HG03439 (cell line): ENCODE measurements around the gene ASAP2.
"Not testable (repeated sequence)": the region's sequence is repeated elsewhere in the genome, so short reads cannot be mapped to it uniquely, and the experiment has no call there.

Source experiments
- ATAC-seq: cut with Tn5 transposase; IDR thresholded peaks from one replicate; pipeline ENCODE4 v1.9.1; 2021; ENCODE audit warnings: mild to moderate bottlenecking, moderate library complexity; ENCODE audit not compliant: unreplicated experiment

The ASAP2 gene

GRCh38 chr2:9250091-9250490, 43.5 kb downstream of the ASAP2 start:
- ATAC-seq, result no peak

GRCh38 chr2:9250498-9251153, 44.0 kb downstream of the ASAP2 start:
- ATAC-seq, result no peak

DNA sequence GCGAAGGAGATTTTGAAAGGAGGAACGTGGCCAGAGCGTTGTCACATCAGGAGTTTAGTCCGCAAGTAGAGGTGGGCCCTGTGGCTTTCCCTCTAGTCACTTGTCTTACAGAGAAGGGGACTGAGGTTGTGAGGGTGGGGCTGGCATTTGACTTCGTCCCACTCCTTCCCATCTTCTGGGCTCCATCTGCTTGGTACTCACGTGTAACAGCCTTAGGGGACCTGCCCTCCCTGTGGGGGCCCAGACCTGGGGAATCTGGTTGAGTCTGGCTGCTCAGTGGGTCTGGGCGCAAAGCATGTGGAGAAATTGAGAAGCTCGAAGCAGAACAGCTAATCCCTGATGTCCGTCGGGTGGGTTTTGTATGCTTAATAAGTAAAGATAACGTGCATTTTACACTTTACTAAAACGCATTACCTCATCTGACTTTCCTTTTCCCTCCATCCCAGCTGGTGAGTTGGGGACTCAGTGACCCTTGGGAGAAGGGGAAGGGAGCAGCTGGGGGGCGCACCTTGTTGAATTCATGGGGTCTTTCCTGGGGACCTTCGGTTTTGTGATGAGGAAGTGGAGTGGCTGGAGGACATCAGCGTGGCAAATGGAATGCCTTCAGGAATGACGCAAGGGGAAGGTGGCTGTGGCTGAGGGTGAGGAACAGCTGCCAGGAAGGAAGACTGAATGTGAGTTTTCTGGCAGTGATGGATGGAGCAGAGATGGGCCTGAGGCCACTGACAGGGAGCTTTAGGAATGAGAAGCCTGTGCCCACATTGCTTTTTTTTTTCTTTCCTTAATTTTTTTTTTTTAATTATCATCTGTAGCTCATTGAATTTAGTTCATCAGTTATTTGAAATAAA, 44.8 kb downstream of the ASAP2 start:
- no peak for ATAC-seq

- ATAC-seq, result no peak
Measured at GRCh38 chr2:9252002-9252357, 45.4 kb downstream of the ASAP2 start.

DNA sequence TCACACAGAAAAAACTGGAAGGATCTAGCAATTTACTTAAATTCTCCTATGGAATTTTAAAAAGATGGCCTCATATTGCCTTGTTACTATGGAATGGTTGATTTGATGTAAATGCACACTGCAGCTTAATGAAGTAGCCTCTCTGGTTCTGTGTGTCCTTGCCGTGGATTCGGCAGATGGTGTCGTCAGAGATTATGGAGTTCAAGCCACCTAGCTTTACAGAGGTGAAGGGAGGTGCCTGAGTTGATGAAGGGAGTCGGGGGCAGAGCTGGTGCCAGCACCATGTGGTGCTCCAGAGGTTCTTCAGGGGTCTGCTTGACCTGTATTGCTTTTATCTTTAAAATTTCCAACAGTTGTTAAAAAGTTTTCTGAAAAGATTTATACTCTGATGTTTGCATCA, 48.8 kb downstream of the ASAP2 start:
- no peak for ATAC-seq

- no peak for ATAC-seq
Measured at GRCh38 chr2:9256147-9256546, 49.5 kb downstream of the ASAP2 start.

DNA sequence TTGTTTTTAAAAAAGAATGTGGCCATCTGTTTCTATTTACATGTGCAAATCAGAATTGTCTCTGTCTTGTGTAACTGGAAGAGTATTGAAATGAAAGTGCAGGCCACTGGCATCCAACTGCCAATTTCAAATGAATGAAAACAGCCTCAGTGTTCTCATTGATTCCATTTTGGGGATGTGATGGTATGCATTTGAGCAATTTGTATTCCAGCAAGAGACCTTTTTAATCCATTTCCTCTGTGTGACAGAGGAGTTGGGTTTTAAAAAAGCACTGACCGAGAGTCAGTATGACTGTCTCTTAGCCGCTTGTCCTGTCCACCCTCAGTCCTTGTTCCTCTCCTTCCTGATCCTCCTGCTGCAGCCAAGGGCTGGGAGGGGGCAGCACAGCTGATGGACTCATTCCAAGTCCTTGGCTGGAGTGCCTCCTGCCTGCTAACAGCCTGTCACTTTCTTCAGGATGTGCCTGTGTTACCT, 50.0 kb downstream of the ASAP2 start:
- no peak for ATAC-seq

- no peak for ATAC-seq
Measured at GRCh38 chr2:9258501-9258900, 51.9 kb downstream of the ASAP2 start.

GRCh38 chr2:9258953-9259399, 52.4 kb downstream of the ASAP2 start:
- ATAC-seq, result no peak

- ATAC-seq, result no peak
Measured at GRCh38 chr2:9260464-9260918, 53.9 kb downstream of the ASAP2 start.

DNA sequence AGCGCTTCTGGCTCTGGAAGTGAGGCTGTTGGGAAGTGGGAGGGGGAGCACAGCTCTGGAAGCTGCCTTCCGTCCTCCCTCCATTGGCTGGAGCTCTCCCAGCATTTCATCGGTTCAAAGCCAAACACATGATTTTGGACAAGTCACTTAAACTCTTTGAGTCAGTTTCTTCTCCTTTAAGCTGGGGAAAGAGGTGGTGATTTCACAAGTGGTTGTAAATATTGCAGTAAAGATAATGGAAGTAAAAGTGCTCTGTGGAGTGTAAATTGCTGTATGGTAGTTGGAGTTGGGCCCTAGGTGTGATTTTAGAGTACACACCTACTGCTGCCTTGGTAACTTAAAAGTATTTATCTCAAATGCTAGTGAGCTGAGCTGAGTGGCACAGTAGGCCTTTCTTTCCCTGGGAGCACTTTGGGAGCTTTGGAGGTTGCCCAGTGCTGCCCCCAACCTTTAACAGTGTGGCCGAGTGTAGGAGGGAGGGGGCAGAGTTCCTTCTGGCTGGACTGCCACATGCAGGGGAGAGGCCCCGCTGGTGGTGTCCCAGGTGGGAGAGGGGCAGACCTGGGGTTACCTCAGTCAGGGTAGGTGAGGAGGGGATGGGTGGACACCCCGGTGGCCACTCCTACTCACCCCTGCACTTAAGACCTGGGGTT, 54.7 kb downstream of the ASAP2 start:
- ATAC-seq, result no peak

- ATAC-seq, result no peak
Measured at GRCh38 chr2:9262671-9263171, 56.1 kb downstream of the ASAP2 start.

DNA sequence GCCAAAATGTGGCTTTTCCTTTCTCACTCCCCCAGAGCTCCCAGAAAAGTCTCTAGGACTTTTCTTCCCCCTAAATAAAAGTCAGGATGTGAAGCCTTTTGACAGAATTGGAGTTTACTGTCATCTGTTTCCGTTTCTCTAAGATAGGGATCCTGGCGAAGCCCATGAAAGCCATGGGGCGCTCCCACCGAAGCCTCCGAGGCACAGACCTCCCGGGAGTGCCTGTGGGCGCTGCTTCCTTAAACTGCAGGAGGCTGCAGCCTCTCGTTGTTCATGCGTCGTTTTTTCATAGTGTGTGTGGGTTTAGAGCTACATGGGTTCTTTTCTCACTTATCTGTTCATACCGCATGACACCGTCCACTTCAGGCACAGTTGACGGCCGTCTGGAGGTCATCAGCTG, 56.8 kb downstream of the ASAP2 start:
- no peak for ATAC-seq

- ATAC-seq, result no peak
Measured at GRCh38 chr2:9264301-9264700, 57.7 kb downstream of the ASAP2 start.

- ATAC-seq, result no peak
Measured at GRCh38 chr2:9266711-9267110, 60.1 kb downstream of the ASAP2 start.

DNA sequence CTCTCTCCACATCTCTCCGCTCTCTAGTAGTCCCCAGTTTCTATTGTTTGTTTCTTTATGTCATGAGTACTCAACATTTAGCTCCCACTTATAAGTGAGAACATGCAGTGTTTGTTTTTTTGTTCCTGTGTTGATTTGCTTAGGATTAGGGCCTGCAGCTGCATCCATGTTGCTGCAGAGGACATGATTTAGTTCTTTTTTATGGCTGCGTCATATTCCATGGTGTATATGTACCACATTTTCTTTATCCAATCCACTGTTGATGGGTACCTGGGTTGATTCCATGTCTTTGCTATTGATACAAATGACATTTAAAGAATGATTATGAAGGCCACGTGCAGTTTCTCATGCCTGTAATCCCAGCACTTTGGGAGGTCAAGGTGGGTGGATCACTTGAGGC, 60.7 kb downstream of the ASAP2 start:
- not testable (repeated sequence) for ATAC-seq

DNA sequence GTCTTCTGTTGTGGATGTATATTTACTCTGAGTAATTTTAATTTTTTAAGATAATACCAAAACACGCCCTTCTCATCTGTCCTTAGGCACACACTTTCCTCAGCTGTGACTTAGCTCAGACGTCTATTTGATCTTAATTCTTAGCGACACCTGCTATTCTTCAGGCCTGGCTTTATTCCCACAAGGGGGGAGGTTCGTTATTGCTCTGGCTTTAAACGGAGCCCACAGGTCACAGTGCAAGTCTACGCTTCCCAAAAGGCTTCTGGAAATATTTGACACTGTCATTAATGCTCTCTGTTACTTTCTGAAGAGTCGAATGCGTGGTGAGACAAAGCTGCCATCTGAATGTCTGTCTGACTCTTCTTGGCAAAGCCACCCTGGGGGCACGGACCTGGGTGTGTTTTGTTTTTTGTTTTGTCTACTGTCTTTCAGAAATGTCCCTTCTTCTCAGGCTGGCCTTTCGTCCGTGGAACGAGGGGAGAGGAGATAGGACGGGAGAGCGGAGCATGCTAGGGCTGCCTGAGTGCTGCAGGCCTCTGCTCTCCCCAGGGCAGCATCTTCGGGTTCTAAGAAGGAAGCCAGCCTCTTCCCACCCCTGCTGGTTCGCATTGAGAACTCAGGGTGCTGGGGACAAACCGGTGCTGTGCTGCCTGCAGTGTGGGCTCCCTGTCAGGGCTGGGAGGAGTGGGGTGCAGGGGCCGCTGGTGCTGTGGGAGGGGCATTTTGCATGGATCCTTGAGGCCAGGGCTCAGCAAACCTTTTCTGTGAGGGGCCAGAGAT, 61.9 kb downstream of the ASAP2 start:
- no peak for ATAC-seq

- ATAC-seq, result no peak
Measured at GRCh38 chr2:9269295-9269694, 62.7 kb downstream of the ASAP2 start.

GRCh38 chr2:9269695-9270360, 63.2 kb downstream of the ASAP2 start:
- ATAC-seq, result no peak

- ATAC-seq, result no peak
Measured at GRCh38 chr2:9271091-9271490, 64.5 kb downstream of the ASAP2 start.
